Measurements from ENCODE around the gene RFX3.
"Not testable (repeated sequence)": the region's sequence is repeated elsewhere in the genome, so short reads cannot be mapped to it uniquely, and the experiment has no call there.

Gene RFX3

DNA sequence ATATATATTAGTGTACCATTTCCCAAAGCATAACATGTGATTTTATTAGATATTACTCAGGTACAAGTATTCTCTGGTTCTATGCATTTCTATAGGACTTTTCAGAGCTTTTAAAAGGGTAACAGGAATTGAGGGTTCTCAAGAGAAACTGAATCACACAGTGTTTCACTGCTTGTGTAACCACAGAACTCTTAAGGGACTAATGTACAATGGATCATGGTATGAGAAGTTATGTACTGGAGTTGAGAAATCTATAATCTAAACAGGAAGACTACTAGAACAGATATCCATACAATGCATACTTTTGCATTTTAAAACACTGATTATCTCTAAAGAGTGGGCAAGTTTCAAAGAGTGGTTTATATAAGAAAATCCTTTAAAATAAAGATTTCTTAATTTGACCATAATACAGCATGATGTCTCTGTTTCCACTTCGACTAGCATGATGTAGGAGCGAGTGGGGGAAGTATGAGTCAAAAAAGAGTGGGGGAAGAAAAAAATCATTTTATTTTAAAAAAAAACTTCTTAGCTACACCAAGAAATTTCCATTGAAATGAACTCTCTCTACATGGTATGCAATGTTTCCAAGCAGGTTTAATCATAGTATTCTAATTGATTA, 183.5 kb downstream of the RFX3 start:
- no peak for DNase-seq

- no peak for DNase-seq
These were observed 188.1 kb downstream of the RFX3 start for GRCh38 chr9:3337515-3338225.

GRCh38 chr9:3336951-3337350, 188.8 kb downstream of the RFX3 start:
- DNase-seq: no peak

DNA sequence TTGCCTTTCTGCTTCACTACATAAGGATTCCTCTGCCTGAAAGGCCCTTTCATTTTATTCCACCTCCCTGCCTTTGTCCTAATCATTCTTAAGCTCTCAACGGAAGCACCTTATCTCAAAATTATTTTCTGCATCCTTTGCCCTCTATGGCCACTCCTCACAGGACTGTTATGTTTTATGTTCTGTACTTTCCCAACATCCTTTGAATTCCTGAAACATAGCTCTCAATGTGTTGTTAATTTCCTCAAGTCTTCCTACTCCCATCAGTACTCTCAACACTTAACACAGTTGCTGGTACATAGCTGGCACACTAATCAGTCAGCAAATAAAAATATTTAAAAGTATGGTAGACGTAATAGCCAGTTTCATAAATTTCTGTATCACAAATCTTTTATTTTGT, 193.0 kb downstream of the RFX3 start:
- DNase-seq: peak; percentile 20

DNA sequence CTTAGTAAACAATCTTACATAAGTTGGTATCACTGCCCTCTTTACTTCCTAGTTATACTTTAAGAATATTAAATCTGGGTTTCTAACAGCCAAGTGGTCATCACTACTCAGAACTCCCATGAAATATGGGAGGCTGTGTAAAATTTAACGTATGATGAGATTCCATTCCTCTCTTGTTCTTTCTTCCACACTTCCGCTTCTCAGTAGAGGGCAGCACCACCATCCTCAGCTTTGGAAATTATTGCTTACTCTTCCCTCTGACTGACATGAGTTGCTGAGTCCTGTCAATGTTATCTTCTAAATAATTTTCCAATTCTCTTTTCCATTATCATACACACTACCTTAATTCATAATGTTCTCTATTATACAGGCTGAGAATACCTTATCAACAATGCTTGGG, 194.0 kb downstream of the RFX3 start:
- no peak for DNase-seq

GRCh38 chr9:3330792-3331420, 194.9 kb downstream of the RFX3 start:
- no peak for DNase-seq

DNA sequence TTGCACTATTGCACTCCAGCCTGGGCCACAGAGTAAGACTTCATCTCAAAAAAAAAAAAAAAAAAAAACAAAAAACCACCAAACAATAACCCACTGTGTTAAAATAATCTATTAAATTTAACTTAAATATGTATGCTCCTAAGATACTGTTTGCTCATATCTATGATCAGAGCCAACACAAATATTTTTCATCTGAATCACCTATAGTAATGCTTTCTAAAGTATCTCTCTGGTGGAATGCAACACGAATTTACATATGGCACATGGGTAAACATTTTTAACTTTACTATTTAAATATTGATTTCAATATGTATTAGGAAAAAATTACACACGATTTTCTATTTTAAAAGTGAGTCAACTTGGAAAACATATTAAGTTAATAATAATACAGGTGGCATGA, 196.4 kb downstream of the RFX3 start:
- DNase-seq: no peak

DNA sequence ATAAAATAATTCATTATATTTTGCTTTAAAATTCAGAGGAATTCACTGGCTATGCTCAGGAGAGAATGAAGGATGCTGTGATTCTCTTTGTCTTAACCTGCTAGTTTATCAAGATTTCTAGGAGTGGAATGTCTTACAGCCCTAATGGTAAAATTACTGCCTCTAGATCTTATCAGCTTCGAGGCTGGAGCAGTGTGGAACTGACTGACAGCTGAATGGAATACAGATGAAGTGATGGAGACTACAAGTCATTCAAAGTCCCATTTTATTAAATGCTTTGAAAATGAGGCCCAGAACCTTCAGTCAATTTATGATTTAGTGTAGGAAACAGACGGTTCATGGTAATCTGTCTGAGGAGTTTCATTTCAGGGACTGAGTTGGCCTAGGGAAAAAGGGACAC, 202.1 kb downstream of the RFX3 start:
- DNase-seq: no peak

GRCh38 chr9:3321186-3321585, 204.6 kb downstream of the RFX3 start:
- no peak for DNase-seq

GRCh38 chr9:3312595-3312994, 213.2 kb downstream of the RFX3 start:
- not testable (repeated sequence) for DNase-seq

- DNase-seq: no peak
These were observed 217.2 kb downstream of the RFX3 start for GRCh38 chr9:3308609-3309008.

- not testable (repeated sequence) for DNase-seq
These were observed 221.4 kb downstream of the RFX3 start for GRCh38 chr9:3304388-3304787.

DNA sequence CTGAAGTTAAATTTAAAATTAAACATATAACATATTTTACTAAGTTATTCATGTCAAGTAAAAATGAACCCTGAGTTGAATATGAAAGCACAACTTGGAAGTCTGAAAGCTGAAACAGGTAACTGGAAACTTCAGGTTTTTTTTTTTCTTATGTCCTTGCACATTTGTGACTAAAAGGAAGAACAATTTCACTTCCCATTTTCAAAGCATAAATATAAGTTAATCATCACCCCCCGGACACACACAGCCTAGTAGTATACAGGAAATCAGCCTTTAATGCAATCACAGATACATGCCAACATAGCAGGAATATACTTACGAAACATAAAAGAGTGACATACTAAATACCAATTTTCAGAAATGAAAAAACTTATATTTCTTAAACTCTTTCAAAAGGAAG, 225.9 kb downstream of the RFX3 start:
- DNase-seq: no peak

DNA sequence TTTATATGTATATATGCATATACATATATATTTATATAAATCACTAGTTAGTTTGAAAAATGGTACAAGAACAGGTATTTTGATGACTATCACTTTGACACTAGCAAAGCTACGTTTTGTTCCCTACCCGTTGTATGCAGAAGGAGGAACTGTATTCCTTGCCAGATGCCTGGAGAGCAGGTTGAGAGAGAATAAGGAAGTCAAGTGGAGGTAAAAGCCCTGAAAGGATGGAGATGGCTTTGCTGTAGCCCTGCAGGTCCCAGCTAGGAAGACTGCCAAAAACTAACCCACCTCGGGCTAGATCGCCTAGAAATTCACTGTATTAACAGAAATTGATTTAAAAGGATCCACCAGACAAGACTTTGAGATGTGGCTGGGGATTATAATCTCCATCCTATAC, 229.3 kb downstream of the RFX3 start:
- no peak for DNase-seq

DNA sequence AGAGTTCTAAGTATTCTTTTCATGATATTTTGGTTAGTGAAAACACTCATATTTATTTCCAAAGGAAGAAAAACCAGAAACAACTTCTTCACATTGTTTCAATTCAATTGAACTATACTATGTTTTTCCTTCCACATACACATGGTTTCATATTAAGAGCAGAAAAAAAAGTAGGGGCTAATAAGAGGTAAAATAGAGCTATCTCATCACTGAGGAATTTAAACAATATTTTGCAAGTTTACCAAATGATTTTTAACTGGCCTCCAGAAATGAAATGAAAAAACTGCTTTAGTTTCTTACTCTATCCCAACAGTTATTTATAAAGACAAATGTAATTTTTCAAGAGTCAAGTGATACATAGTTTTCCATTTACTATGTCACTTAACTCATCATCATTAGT, 233.5 kb downstream of the RFX3 start:
- DNase-seq: no peak

- no peak for DNase-seq
These were observed 235.5 kb downstream of the RFX3 start for GRCh38 chr9:3290231-3290840.

- no peak for DNase-seq
These were observed 237.1 kb downstream of the RFX3 start for GRCh38 chr9:3288686-3289085.

- no peak for DNase-seq
These were observed 240.2 kb downstream of the RFX3 start for GRCh38 chr9:3285365-3286161.

GRCh38 chr9:3282365-3282764, 243.4 kb downstream of the RFX3 start:
- no peak for DNase-seq

DNA sequence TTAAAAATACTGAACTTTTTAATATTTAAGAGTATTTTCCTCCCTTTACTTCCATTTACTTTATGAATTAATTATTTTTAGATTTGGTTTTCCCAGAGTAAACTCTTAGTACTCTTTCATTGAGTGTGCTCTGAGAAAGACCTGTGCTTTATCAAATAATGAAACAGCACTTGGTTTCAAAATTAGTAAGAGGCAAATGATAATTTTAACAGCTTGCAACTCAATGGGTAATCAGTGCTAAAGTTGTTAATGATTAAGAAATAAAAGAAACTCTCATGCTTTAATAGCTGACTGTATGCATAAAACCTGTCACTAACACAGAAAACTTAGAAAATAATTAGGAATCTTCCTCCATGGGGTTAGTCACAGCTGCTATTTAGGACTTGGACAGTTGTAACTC, 244.4 kb downstream of the RFX3 start:
- no peak for DNase-seq

DNA sequence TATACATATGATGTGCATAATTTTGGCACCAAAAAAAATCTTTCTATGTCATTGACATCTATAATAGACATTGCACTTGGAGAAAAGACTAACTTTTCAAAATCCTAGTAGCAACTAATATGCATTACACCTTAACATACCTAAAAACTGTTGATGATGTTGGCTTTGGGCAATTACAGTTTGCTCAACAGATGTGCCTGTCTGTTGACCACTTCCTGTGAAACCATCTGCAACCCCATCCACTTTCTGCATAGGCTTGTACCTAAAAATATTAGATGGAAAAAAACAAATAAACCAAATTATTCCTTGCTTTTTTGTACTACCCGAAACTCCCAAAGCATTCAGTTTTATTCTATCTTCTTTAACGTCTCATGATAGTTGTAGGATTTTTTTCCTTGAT, 248.6 kb downstream of the RFX3 start:
- DNase-seq: no peak

GRCh38 chr9:3271581-3271980, 254.2 kb downstream of the RFX3 start:
- no peak for DNase-seq

GRCh38 chr9:3271157-3271556, 254.6 kb downstream of the RFX3 start:
- DNase-seq: no peak
